Renal pelvis (tissue), 4 donors: ENCODE data around the gene KCNK5. TPM values are rescaled to one million over a fixed set of nuclear protein-coding genes. Genes with fewer than 3 reads are reported as not detected.

Experiments used
- DNase-seq: peaks from one replicate; pipeline ENCODE4 v3.0.0-alpha.2; 2013
- polyA plus RNA-seq, 3 donors: library from polyadenylated mRNA; unstranded; fragments of 120-200 nt; gene quantifications; one replicate each; pipeline ENCODE4 v1.2.1, GENCODE V29; 2013; ENCODE audit not compliant: insufficient read length in 3 of 3

KCNK5 gene
- polyA plus RNA-seq, 3 donors = 10.7 to 15.0 (median 14.1) TPM

DNA sequence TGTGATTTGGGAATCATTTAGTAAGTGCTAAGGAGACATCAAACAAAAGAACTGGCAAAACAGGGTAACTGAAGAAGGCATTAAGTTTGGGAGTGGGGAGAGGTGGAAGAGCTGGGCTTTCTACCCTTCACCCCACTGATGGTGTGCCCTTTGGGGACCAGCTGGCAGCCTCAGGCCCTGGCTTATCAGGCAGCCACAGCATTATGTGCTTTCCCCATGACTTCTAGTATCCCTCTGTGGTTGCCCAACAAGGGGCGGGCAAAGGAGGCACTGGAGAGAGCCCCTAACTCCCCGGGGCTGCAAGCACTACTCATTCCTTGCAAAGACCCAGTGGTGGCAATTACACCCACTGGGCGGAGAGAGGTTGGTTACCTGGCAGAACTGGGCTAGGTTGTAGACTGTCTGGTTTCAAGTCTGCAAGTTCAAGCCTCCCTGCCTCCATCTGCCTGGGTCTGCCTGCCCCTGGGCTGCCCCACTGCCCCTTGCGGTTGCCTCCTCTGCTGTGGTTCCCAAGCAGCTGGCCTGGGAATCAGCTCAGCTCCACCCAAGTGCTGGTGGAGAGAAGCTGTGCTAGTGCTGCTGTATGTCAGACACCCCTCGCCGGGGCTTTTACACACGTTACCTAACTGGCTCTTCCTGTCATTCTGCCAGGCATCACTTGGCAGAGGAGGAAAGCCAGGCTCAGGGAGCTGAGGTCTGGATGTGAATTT lies 29.9 kb downstream of the KCNK5 start:
- no peak for DNase-seq

DNA sequence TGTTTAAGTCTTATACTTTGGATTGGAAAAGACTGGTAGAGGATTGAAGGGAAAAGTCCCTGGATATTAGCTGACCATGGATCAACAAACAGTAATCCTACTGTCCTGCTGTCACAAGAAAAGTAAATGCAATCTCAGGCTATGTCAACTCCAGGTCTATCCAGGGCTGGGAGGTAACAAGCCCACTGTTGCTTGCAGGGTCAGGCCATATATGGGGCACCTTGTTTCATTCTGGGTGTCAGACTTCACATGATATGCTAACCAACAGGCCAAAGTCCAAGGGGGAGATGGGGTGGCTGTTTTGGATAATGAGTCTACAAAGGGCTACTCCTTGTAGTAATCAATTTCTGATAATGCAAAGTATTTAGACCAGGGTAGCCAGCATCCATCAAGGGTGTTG lies 30.7 kb downstream of the KCNK5 start:
- no peak for DNase-seq

DNA sequence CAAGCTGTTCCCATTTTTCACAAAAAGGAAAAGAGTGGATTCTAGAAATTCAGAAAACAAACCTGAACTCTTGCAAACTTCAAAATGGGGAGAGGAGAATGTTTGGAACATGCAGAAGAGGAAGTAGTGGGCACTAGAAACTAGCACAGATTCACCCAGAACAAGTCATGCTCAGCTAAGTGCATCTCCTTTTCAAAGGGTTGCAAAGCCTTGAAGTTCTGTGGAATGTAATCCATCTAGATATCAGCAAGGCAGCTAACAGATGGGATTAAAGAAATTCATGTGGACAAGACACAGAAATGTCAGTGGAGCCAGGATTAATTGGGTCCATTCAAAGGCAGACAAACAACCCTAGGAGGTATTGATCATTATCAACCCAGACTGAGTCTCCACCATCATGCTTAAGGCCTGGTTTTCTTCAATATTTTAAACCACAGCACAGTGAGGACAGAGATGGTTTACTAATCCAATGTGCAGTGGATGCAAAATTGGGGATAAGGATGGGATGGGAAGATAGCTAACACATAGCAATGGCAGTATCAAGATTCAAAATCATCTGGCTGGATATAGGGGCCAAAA lies 31.3 kb downstream of the KCNK5 start:
- no peak for DNase-seq

DNA sequence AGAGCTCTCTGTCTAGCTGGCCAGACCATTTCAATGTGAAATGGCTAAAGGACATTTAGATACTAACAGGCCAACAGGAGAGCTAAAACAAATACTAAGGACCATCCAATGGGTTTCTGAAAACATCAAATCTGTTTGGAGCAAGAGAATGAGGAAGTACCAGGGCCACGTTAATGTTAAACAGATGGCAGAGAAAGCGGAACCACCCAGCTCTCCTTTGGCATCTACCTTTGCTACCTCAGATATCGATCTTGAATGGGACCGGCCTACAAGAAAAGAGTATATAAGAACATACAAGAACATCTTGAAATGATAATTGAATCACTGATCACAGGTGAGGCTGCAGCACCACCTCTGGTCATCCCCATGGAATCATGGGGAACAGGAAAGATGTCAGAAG lies 31.8 kb downstream of the KCNK5 start:
- DNase-seq = no peak

DNA sequence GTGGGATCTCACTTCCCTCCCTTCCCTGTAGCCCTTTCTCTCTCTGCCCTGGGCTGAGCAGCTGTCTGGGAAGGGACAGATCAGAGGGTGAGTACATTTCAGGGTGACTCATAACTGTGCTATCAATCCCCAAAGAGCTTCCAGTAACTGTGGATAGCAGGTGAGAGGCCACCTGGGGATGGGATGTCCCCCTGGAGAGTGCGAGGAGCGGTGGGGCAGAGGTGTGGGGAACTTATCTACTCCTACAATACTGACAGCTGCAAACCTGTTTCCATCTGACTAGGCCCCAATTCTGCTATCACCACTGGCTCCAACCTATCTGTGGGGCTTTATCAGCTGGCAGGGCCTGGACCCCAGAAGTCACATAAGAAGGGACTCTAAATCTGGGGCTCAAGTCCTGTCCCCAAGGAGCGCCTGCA lies 32.6 kb downstream of the KCNK5 start:
- DNase-seq = no peak

DNA sequence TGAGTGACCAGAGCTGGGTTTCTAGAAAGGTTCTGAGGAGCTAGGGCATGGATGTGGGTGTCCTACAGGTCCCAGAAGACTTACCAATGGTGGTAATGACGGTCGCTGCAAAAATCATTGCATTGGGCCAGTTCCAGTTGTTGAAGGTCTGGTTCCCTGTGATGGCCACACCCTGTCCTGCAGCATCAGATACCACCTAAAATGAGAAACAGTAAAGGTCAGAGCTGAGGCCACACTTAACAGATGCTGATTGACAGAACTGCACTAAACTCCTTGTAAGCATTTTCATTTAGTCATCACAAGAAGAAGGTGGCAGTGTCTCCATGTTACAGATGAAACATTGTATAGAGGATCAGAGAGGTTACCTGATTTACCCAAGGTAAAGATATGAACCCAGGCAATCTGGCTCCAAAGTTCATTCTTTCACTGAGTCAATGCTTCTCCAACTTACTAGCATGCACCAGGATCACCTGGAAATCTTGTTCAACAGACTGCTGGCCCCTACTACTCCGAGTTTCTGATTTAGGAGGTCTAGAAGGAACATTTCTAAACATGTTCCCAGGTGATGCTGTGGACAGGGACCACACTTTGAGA lies 33.4 kb downstream of the KCNK5 start:
- DNase-seq = no peak

DNA sequence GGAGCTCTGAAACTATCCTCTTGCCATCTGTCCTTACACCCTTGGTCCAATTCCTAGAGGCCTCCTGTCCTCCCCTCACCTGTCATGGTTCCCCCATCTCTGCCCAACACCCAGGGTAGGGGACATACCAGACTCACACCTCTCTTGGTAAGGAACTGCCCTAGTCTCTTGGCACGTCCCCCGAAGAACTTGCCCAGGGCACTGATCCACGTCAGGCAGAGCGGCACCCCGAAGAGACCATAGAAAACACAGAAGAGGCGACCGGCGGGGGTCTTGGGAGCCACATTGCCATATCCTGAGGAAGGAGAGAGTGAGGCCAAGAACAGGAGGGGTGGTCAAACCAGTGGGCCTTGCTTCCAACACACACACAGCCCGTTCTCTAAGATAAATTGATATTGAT lies 34.8 kb downstream of the KCNK5 start:
- no peak for DNase-seq

DNA sequence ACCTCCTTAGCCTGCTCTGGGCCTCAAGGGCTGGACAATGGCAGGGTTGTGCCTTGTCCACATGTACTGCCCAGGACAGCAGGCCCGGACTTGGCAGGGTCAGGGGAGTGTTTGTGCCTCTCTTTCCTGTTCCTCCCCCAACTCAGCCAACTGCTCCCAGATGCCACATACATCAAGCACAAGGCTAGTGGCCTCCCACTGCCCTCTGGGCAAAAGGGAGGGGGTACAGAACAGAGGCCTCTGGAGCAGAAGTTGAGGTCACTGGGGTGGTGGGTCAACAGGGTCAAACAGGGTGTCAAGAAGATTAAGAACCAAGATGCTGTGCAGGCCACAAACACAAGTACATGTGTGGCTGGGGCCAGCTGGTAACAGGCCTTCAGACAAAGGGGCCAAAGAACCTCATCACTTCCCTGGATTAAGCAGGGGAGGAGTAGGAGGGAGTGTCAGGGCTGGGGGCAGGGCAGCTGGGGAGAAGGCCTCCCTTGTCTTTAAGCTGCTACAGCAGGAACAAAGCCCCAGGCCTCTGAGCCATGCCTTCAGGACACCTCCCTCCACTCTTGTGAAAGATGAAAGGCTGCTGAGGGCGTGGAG lies 36.0 kb downstream of the KCNK5 start:
- DNase-seq = no peak

DNA sequence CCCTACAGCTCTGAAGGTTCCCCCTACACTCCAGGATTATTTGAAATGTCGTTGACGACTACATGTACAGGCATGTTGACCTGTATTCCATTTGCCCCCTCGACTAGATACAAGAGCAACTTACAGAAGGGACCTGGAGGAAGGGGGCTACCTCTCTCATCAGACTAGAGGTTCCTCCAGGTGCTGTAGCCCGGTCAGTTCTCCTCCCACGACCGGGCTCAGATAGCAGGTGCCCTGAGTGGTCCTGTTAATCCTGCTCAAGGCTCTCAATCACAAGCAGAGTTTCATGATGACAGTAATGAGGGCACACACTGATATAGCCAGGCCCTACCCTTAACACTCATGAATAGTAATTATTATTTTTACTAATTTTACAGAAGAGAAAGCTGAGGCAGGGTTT lies 36.5 kb downstream of the KCNK5 start:
- no peak for DNase-seq

DNA sequence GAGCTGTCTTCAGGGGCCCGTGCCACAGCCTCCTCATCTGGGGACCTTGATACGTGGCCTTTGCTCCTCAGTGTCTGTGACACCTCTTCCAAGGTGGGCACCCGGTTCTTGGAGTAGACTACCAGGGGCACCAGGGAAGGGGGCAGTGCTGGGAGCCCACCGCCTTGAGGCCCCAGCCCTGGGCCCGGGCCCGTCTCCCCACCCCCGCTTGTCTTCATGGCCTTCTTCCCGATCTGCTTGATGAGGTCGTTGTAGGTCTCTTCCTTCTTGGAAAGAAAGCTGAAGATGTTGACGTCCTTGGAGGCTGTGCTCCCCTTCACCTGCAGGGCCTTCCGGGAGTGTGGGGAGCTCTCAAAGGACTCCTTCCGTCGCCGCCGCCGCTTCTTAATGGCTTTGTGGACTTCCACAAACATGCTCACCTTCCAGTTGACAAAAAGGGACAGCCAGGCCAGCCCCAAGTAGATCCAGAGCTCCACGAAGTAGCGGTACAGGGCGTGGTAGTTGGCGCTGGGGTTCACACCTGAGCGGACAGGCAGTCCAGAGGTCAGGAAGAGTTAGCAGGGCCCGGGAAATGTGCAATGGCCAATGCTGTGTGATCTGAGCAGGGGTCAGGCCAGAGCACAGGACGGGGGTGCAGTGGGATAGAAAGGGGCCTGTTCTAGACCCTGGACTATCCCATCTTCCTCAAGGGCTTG lies 37.9 kb downstream of the KCNK5 start:
- DNase-seq = no peak

DNA sequence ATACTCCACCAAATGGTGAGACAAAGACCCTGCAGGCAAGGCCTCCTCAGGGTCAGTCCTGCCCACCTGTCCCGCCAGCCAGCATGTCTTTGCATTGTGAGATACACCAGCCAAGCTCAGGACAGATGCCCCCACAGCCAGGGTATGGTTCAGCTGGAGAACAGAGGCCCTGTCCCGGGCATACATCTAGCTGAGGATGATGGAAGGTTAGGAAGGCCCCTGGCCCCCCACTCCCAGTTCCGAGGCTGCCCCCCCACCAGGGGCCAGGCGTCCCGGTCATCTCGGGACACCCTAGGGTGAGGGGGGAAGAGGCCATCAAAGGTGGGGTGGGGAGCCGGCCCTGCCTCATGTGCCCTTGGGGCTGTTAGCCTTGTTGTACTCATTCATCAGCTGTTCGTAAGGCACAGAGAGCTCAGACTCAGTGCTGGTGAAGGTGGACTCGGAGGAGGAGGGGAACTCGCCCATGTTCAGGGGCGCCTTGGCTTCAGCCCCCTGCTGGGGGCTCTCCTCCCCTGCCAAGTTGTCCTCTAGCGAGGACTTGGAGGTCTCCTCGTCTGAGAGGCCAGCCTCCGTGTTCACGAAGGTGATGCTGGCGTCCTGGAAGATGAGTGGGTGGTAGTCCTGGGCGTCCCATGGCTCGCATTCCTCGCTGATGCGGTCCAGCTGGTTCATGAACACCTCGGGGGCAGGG lies 38.6 kb downstream of the KCNK5 start:
- DNase-seq = no peak

DNA sequence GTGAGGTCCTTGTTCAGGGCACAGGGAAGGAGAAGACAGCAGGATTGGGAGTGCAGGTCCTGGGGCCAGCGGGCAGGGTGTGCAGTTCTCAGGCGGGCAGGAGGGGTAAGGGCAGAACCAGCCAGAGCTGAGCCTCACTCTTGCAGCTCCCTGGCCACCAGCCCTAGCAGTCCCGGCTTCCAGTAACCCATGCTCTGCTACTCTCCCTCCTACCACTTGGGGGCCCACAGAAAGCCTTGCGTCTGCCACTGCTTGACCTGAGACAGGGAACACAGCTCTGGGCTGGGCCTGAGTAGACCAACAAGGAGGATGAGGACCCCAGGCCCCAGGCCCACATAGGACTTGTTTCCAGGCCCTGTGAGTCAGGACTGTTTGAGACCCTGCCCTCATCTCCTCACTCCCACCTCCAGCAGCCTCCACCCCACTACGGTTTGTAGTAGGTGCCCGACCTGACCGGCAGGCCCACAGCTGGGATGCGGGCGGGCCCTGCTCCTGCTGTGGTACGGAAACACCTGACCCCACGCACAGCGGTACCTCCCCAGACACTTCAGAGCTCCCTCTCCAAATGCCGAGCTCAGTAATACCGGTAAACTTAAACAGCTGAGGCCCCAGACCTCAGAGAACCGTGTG lies 39.2 kb downstream of the KCNK5 start:
- no peak for DNase-seq

DNA sequence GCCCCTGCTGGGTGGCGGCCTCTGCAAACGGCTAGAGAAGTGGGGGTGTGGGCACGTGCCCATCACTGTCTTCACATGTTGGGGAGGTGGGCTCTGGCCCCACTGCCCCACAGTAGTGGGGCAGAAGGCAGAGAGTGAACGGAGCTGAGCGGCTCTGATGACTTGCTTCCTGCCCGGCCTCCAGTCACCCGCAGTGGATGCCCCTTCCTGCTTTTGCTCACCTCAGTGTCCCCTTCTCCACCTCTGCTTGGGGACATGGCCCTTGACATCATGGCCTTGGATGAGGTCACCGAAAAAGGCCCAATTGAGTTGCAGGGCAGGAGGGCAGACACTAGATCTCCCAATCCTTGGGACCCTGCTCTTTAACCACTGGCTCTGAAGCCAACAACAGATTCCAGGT lies 40.1 kb downstream of the KCNK5 start:
- DNase-seq = no peak

DNA sequence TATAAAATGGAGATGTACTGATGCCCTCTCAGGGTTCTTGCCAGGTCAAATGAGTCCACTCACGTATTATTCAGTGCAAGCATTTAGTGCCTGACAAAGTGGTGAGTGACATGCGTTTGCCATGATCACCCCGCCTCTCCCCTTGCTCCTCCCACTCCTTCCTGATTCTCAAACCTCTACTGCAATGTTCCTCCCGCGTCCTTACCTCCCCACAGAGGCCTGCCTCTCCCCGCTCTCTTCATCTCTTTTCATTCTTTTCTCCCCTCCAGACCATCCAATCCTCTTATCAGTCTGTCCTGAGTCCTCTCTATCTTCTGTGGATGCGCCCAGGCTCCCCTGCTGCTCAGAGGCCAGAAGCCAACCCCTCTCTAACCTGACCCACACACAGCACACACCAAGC lies 40.7 kb downstream of the KCNK5 start:
- DNase-seq = no peak

DNA sequence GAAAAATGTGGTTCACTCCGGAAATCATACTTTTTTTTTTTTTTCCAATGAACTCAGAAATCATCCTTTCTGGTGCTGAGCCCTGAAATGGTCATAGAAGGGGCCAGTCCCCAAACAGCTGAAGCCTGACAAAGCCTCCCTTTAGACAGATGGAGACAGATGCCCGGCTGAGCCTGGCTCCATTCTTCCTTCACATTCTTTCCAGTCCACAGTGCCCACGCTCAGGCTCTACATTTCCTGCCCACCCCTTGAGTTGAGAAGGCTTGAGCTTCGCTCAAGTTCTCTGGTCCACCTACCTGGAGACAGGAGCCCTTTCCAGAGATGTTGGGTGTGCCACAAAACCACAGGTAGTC lies 41.2 kb downstream of the KCNK5 start:
- no peak for DNase-seq

DNA sequence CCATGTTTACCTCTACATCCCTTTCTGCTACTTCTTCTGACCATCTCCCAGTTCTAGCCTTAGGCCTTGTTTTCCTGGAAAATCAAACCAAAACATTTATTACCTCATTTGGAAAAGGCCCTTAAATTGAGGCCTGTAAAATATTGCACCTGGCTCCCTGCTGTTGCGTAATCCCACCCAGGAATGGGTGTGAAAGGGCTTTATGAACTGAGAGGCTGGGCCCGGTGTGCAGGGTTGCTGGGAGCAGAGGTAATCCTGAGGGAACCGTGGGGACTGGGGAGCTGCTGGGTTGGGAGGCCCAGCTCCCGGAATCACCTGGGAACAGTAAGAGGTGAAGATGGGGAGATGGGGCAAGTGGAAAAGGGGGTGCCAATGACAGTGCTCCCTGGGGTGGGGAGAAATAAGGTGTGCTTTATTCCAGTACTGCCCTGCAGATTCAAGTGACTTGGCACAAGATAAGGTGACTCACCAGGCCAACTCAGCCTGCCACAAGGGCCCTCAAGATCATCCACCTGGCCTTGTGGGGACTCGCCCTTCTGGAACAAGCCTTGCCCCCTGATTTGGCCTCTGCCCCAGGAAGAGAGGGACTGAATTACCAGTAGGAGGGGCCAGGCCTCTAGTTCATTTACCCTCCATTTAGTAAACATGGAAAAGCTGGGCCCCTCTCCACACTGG lies 44.2 kb downstream of the KCNK5 start:
- no peak for DNase-seq

DNA sequence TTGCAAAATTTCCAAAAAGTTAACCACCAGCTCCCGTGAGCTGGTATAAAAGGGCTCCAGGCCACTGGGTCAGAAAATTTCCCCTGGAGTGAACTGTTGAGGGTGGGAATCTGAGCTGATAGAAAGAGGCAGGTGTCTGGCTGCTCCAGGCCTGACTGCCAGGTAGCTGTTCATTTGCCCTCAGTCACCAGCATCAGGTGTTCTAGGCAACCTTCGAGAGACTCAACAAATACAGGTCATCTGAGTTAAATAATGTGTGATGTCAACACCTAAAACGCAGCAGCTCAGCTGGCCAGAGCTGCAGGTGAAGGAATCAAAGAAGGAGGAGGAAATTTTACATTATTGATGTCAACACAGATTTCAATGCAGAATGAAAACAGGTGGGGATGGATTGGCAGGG lies 46.7 kb downstream of the KCNK5 start:
- DNase-seq = no peak

DNA sequence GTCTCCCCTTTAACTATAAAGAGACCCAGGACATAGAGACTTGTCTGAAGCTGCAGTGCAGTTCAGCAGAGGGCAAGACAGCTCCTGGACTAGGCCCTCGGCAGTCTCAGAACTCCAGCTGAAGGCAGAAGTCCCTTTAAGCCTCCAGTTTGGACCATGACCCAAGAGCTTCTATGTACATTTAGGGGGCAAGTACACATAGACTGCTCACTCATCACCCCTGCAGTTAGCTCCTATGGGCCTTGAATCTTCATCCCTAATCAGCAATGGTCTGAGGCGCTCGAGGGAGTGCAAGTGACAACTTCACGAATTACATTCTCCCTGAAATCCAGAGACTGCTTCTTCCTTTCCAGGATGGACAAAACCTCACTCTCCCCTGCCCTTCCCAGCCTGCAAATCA lies 47.4 kb downstream of the KCNK5 start:
- no peak for DNase-seq

DNA sequence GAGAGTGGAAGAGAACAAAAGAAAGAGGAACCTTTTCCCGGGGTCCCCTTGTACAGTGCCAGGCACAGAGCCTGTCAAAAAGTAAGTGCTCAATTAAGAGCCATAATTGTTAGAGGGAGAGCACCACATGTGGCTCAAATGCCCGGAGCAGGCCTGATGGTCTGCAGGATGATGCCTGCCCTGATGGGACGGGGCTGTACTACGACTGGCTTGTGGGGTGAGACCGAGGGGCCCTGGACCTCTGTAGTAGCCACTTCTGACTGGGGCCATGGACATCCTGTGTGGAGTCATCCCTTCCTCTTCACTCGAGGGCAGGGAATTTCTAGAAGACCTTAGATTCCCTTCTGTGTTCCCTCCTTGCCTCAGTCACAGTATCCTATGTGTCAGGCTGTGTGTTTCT lies 47.9 kb downstream of the KCNK5 start:
- DNase-seq = no peak

DNA sequence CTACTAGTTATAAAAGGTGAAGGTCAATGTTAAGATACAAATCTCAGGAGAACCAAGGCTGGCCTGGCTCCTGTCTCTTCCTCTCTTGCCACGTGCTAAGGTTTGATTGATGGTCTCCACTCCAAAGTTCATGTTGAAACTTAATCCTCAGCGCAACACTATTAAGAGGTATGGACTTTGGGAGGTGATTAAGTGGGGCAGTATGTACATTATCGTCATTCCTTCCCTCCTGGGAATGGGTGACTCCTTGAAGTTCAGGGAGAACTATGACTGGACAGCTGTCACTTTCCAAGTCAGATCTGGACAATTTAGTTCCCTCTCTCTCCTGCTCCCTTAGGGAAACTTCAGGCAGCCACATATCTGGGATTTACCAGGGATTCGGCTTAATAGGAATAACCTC lies 50.5 kb downstream of the KCNK5 start:
- DNase-seq = no peak

DNA sequence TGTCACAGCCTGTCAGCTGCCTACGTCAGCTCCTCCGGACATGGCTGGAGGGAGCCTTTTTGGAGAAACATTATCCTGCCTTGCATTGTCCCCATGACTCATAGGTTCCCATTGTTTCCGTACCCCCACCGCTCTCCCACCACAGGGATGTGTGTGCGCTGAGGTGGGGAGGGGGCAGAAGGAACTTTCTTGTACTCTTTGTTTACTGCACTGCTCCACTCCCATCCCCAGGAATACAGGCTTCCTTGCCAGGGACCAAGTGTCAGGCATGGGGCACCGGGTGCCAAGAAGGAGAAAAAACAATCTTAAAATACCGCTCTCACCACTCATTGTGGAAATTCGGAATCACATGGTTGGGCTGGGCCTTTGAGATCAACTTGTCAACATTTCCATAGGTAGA lies 51.0 kb downstream of the KCNK5 start:
- DNase-seq = no peak
